Esophagus muscularis mucosa (tissue), 4 donors: ENCODE results near the gene RALGDS. TPM values are rescaled to one million over a fixed set of nuclear protein-coding genes. Genes with fewer than 3 reads are reported as not detected.

Experiments used
- DNase-seq: peaks from one replicate; pipeline ENCODE4 v3.0.0-alpha.2; 2017; ENCODE audit errors: extremely low spot score
- H3K27ac ChIP-seq, 4 donors: fragments of 200-600 bp; sonication (generic); replicated peaks in 1 of 4; 1 replicate in 3 of 4; 2 replicates in 1 of 4; pipeline ENCODE4 v1.5.1; 2016 to 2019; ENCODE audit warnings: mild to moderate bottlenecking in 1 of 4
- H3K27me3 ChIP-seq, 4 donors: fragments of 200-600 bp; sonication (generic); one replicate each; pipeline versions ENCODE4 v1.5.1 to v1.6.0; 2016 to 2019
- H3K36me3 ChIP-seq, 4 donors: fragments of 200-600 bp; sonication (generic); one replicate each; pipeline ENCODE4 v1.5.1; 2016 to 2019
- H3K4me1 ChIP-seq, 4 donors: fragments of 200-600 bp; sonication (generic); one replicate each; pipeline ENCODE4 v1.5.1; 2016 to 2019
- H3K4me3 ChIP-seq, 4 donors: fragments of 200-600 bp; sonication (generic); 1 replicate in 2 of 4; 2 replicates in 2 of 4; pipeline ENCODE4 v1.5.1; 2016 to 2019; ENCODE audit warnings: mild to moderate bottlenecking in 4 of 4, moderate library complexity in 1 of 4
- H3K9me3 ChIP-seq, 4 donors: fragments of 200-600 bp; sonication (generic); 1 replicate in 3 of 4; 2 replicates in 1 of 4; pipeline ENCODE4 v1.5.1; 2016 to 2019
- CTCF ChIP-seq, 3 experiments: fragments of 200-600 bp in 2 of 3; fragments of 450-650 bp in 1 of 3; sonication (generic) in 2 of 3; IDR thresholded peaks; one replicate each; pipeline ENCODE4 v1.5.1; 2017 to 2019; ENCODE audit warnings: antibody characterized with exemption in 3 of 3, mild to moderate bottlenecking in 2 of 3, moderate library complexity in 1 of 3
- EP300 ChIP-seq: sonication (generic); formaldehyde crosslinking; IDR thresholded peaks from one replicate; pipeline ENCODE4 v1.6.1; 2017; ENCODE audit warnings: antibody characterized with exemption
- POLR2A ChIP-seq: fragments of 450-650 bp; IDR thresholded peaks from one replicate; pipeline ENCODE4 v1.6.1; 2017; ENCODE audit warnings: antibody characterized with exemption, moderate library complexity, mild to moderate bottlenecking, low read depth
- POLR2AphosphoS5 ChIP-seq, 2 donors: sonication (generic); formaldehyde crosslinking; IDR thresholded peaks; one replicate each; pipeline ENCODE4 v1.6.1; 2017; ENCODE audit warnings: antibody characterized with exemption in 2 of 2
- WGBS: methylation state at CpG from one replicate; pipeline ENCODE4 v1.1.5; 2018; 5-methylcytosine and 5-hydroxymethylcytosine counted together
- intact Hi-C: fragments of 100-400 bp; cut with DNase I; formaldehyde crosslinking; loops from one replicate; pipeline ENCODE4 v1.15.1; 2023
- total RNA-seq, 4 donors: library from RNA; depleted of rRNA; stranded (reverse); fragments of >200 nt; gene quantifications; one replicate each; pipeline versions ENCODE4 v1.1.0 to v1.2.1, GENCODE V29; 2016

RALGDS gene
- total RNA-seq, 4 donors from 2014 or later = 48.6 to 67.4 (median 54.8) TPM

GRCh38 chr9:133067813-133068212 lies 53.2 kb downstream of the RALGDS start:
- no peak overlapping the region for H3K4me3 ChIP-seq
- no peak overlapping the region for H3K27ac ChIP-seq
- 84% methylated on average over 9 of the region's 11 CpGs for WGBS
- DNase-seq = no peak
- intact Hi-C loops = no loop called here
- H3K27me3 ChIP-seq = no peaks in the 10 kb centered on the region
- H3K36me3 ChIP-seq = peaks cover 0 to 20% (median 9%) of the 10 kb centered on the region in 4 donors
- TF ChIP-seq CTCF (IDR thresholded peaks at IDR 0.05) = no peak
- TF ChIP-seq POLR2AphosphoS5 (IDR thresholded peaks at IDR 0.05) = no peak
- no peak for TF ChIP-seq EP300
- no peaks in the 10 kb centered on the region for H3K9me3 ChIP-seq
- H3K4me1 ChIP-seq = no peaks in the 10 kb centered on the region

GRCh38 chr9:133067006-133067405 lies 54.0 kb downstream of the RALGDS start:
- TF ChIP-seq CTCF (IDR thresholded peaks at IDR 0.05) = no peak
- no peak for TF ChIP-seq EP300
- TF ChIP-seq POLR2AphosphoS5 (IDR thresholded peaks at IDR 0.05) = no peak
- TF ChIP-seq POLR2A = no peak
- no peak overlapping the region for H3K27ac ChIP-seq
- 95% methylated on average over 10 of the region's 11 CpGs for WGBS
- no peaks in the 10 kb centered on the region for H3K4me1 ChIP-seq
- no peaks in the 10 kb centered on the region for H3K9me3 ChIP-seq
- H3K36me3 ChIP-seq = peaks cover 0 to 20% (median 9%) of the 10 kb centered on the region in 4 donors
- intact Hi-C loops = no loop called here
- H3K27me3 ChIP-seq = no peaks in the 10 kb centered on the region
- no peak overlapping the region for H3K4me3 ChIP-seq
- no peak for DNase-seq

GRCh38 chr9:133066181-133066983 lies 54.7 kb downstream of the RALGDS start:
- H3K27me3 ChIP-seq = no peaks in the 10 kb centered on the region
- intact Hi-C loops = no loop called here
- H3K4me1 ChIP-seq = peaks cover 0 to under 1% (median 0%) of the 10 kb centered on the region in 4 donors
- H3K36me3 ChIP-seq = peaks cover 0 to 20% (median 9%) of the 10 kb centered on the region in 4 donors
- no peaks in the 10 kb centered on the region for H3K9me3 ChIP-seq
- no peak for TF ChIP-seq CTCF (IDR thresholded peaks at IDR 0.05)
- no peak for TF ChIP-seq EP300
- no peak for TF ChIP-seq POLR2A
- TF ChIP-seq POLR2AphosphoS5 (IDR thresholded peaks at IDR 0.05) = no peak
- no peak for DNase-seq
- 93% methylated on average over 18 of the region's 25 CpGs for WGBS
- no peak overlapping the region for H3K4me3 ChIP-seq
- no peak overlapping the region for H3K27ac ChIP-seq

GRCh38 chr9:133065070-133065388 lies 56.0 kb downstream of the RALGDS start:
- Histone ChIP-seq H3K27me3 (no peaks in the 10 kb centered on the region), H3K9me3 (no peaks in the 10 kb centered on the region), H3K36me3 (peaks cover 0 to 20% (median 5%) of the 10 kb centered on the region in 4 donors), H3K27ac (no peak overlapping the region), H3K4me1 (peaks cover 0 to 6% (median 0%) of the 10 kb centered on the region in 4 donors), H3K4me3 (no peak overlapping the region)
- intact Hi-C loops = no loop called here
- DNase-seq = no peak
- TF ChIP-seq POLR2AphosphoS5 (IDR thresholded peaks at IDR 0.05) = no peak
- TF ChIP-seq CTCF (IDR thresholded peaks at IDR 0.05) = no peak
- no peak for TF ChIP-seq POLR2A
- no peak for TF ChIP-seq EP300
- 97% methylated on average over 15 of the region's 17 CpGs for WGBS
